T47D (cell line): Measurements from ENCODE around the gene TEX2.

ENCODE experiments used
- DNase-seq, 2 experiments: peaks; one replicate each; pipeline versions ENCODE4 v3.0.0 to v3.0.0-alpha.2; 2011 to 2012; ENCODE audit warnings: low read depth in 1 of 2, low spot score in 1 of 2
- JUND ChIP-seq: IDR thresholded peaks from 2 replicates; pipeline ENCODE4 v1.6.1; 2012; ENCODE audit warnings: low read depth
- in situ Hi-C: cut with HindIII; loops from 2 replicates; pipeline ENCODE4 v1.10.0; 2016; ENCODE audit warnings: low sequenced_read_pairs, low pct_unique_long_range_greater_than_20kb

TEX2 gene

GRCh38 chr17:64263000-64263766, at the start of gene TEX2:
TEX2 (minus strand) TSS chr17:64263260; CDS start chr17:64214217, 49,043 bp downstream.
- TF ChIP-seq JUND, result no peak
- in situ Hi-C loops, result no loop called here
- peak; percentile 95 to 97 for DNase-seq

- no peak for DNase-seq
- in situ Hi-C loops, result loop anchor here (5.0 kb wide), 1 partner anchor 118 kb away; no protein-coding TSS in a partner anchor
- no peak for TF ChIP-seq JUND
Observed at GRCh38 chr17:64309710-64310109, 46.6 kb upstream of the TEX2 start.

- no peak for DNase-seq
- in situ Hi-C loops, result loop anchor here (5.0 kb wide), 1 partner anchor 118 kb away; no protein-coding TSS in a partner anchor
- no peak for TF ChIP-seq JUND
Observed at GRCh38 chr17:64309021-64309420, 46.0 kb upstream of the TEX2 start.

DNA sequence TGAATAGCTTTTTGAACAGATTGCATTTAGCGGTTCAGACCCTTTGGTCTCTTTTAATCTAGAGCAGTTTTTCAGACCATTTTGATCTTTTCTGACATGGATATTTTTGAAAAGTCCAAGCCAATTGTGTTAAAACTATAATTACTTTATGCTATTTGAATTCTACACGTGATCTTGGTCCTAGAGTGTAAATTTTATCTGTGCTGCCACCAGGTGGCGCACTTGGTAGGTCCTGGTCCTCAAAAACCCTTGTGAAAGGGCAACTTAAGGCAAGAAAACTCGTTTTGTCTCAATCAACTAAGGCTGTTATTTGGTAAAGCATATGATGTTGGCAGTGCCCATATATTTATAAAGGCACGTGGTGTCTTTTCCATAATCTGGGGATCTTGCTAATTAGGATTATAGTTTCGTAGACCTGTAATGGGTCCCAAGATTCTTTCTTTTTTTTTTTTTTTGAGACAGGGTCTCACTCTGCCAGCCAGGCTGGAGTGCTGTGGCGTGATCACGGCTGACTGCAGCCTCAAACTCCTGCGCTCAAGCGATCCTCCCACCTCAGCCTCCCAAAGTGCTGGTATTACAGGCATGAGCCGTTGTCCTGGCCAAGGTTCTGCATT, 43.9 kb upstream of the TEX2 start:
- TF ChIP-seq JUND, result no peak
- DNase-seq, result peak; percentile 59 to 80
- in situ Hi-C loops, result loop anchor here (5.0 kb wide), 1 partner anchor 120 kb away; no protein-coding TSS in a partner anchor

- no peak for TF ChIP-seq JUND
- in situ Hi-C loops, result no loop called here
- no peak for DNase-seq
Observed at GRCh38 chr17:64304551-64304950, 41.5 kb upstream of the TEX2 start.

DNA sequence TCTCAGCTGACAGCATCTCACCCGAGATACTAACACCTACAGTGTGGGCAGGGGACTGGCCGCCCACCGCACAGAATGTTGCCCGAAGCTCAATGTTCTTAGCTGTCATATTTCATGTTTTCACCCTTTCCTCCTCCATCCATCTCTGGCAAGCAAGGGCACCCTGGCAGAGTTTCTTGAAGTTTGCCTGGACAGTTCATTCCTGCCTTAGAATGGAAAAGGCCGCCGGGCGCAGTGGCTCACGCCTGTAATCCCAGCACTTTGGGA, 37.6 kb upstream of the TEX2 start:
- no peak for DNase-seq
- no peak for TF ChIP-seq JUND
- in situ Hi-C loops, result no loop called here

- no peak for DNase-seq
- TF ChIP-seq JUND, result no peak
- in situ Hi-C loops, result no loop called here
Observed at GRCh38 chr17:64297467-64298088, 34.5 kb upstream of the TEX2 start.

- TF ChIP-seq JUND, result no peak
- in situ Hi-C loops, result no loop called here
- DNase-seq, result no peak
Observed at GRCh38 chr17:64296246-64296645, 33.2 kb upstream of the TEX2 start.

DNA sequence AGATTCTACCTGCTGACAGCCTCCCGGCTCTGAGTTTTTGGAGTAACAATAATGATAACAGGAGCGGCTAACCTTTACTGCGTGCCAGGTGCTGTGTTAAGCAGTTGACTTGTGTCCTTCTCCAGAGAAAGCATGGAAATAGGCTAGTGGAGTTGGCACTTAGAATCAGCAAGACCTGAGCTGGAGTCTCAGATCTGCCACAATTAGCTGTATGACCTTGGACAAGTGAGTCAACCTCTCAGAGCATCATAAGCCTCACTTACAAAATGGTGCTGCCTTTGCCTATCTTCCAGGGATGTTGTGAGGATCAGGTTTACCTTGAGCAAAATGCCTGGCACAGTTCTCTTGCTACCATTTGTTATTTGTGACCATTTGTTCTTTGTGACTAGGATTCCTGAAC, 32.1 kb upstream of the TEX2 start:
- TF ChIP-seq JUND, result no peak
- no peak for DNase-seq
- in situ Hi-C loops, result no loop called here

DNA sequence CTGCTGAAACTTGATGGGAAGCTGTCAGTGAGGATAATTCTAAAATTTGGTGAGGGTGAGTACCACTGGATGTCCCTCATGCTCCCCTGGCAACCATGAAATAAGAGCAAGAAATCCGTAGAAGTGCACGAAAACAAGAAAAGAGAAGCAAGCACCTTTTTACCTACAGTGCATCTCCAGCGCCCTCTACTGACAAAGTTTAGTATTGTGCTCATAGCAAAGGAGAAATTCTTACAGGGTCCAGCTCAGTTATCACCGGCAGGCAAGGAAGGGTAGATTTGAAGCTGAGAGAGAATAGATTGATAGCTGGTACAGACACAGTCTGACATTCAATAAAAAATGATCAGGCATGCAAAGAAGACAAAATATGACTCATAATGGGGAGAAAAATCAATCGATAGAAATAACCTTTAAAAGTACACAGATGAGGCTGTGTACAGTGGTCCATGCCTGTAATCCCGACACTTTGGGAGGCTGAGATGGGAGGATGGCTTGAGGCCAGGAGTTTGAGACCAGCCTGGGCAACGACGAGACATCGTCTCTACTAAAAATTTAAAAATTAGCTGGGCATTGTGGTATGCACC, 28.3 kb upstream of the TEX2 start:
- peak in 1 of 2 experiments; percentile 69 for DNase-seq
- no peak for TF ChIP-seq JUND

GRCh38 chr17:64289741-64290141, 26.7 kb upstream of the TEX2 start:
- in situ Hi-C loops, result no loop called here

More for the DNA sequence above, 28.3 kb upstream of the TEX2 start:
- in situ Hi-C loops, result no loop called here

DNA sequence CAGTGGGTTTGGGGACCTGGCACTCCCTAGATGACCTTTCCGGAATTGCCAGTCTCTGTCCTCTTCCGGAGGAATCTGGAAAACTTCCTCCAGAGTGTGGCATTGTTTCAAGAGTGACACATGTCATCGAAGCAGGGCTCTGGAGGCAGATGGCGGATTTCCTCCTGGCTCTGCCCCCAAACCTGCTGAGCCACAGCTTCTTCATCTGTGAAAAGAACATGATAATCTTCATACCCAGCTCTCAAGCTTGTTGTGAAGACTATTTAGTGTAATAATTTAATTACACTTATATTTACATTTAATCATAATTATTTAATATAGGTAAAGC, 19.7 kb upstream of the TEX2 start:
- DNase-seq, result peak in 1 of 2 experiments; percentile 30
- in situ Hi-C loops, result no loop called here
- TF ChIP-seq JUND, result no peak

More at GRCh38 chr17:64289741-64290141, 26.7 kb upstream of the TEX2 start:
- DNase-seq, result no peak
- TF ChIP-seq JUND, result no peak
